Tibial nerve (tissue), 3 donors: ENCODE measurements around the gene PGAP6.
"Not testable (repeated sequence)": the region's sequence is repeated elsewhere in the genome, so short reads cannot be mapped to it uniquely, and the experiment has no call there.

ENCODE experiments used
- POLR2A ChIP-seq, 2 donors: fragments of 450-650 bp; IDR thresholded peaks; one replicate each; pipeline ENCODE4 v1.6.1; 2017; ENCODE audit warnings: antibody characterized with exemption in 2 of 2, mild to moderate bottlenecking in 2 of 2, moderate library complexity in 2 of 2
- TF ChIP-seq, protein P1 (sequence below), 5 experiments: fragments of 200-600 bp in 3 of 5; fragments of 450-650 bp in 2 of 5; sonication (generic) in 3 of 5; IDR thresholded peaks; one replicate each; pipeline ENCODE4 v1.5.1; 2016 to 2019; ENCODE audit warnings: antibody characterized with exemption in 5 of 5, mild to moderate bottlenecking in 3 of 5, moderate library complexity in 2 of 5

DNA sequence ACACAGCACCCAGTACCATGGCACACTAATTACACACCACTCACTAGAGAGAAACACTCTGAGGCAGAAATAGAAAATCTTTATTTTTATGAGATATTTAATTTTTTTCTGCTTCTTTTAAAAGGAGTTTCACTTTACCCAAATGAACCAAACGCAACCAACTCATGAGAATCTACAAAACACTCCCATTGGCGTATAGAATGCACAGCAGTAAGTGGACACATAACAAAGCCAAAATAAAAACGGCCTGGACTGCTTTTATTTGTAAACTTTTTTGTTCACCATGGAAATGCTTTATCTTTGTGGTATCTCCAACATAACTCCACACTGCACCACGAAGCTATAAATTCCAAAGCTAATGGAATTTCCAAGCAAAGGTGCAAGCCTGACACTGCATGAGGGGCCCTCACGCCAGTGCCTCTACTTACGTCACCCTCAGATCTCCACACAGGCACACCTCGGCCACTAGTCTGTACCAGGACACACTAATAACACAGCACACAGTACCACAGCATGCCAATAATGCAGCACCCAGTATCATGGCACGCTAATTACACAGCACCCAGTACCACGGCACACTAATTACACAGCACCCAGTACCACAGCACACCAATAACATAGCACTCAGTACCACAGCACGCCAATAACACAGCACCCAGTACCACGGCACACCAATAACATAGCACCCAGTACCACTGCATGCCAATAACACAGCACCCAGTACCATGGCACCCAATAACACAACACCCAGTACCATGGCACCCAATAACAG is 46.7 kb downstream of the PGAP6 start:
- TF ChIP-seq, protein P1, sequence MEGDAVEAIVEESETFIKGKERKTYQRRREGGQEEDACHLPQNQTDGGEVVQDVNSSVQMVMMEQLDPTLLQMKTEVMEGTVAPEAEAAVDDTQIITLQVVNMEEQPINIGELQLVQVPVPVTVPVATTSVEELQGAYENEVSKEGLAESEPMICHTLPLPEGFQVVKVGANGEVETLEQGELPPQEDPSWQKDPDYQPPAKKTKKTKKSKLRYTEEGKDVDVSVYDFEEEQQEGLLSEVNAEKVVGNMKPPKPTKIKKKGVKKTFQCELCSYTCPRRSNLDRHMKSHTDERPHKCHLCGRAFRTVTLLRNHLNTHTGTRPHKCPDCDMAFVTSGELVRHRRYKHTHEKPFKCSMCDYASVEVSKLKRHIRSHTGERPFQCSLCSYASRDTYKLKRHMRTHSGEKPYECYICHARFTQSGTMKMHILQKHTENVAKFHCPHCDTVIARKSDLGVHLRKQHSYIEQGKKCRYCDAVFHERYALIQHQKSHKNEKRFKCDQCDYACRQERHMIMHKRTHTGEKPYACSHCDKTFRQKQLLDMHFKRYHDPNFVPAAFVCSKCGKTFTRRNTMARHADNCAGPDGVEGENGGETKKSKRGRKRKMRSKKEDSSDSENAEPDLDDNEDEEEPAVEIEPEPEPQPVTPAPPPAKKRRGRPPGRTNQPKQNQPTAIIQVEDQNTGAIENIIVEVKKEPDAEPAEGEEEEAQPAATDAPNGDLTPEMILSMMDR (IDR thresholded peaks at IDR 0.05), result not testable (repeated sequence)
- TF ChIP-seq POLR2A (IDR thresholded peaks at IDR 0.05), result not testable (repeated sequence)
